Measurements from ENCODE around the gene ZBTB45.
"Not testable (repeated sequence)": the region's sequence is repeated elsewhere in the genome, so short reads cannot be mapped to it uniquely, and the experiment has no call there.

Gene ZBTB45

GRCh38 chr19:58509731-58510083, 9.9 kb downstream of the ZBTB45 start:
- DNase-seq: no peak

- DNase-seq: not testable (repeated sequence)
Observed at GRCh38 chr19:58507602-58508223, 11.9 kb downstream of the ZBTB45 start.

DNA sequence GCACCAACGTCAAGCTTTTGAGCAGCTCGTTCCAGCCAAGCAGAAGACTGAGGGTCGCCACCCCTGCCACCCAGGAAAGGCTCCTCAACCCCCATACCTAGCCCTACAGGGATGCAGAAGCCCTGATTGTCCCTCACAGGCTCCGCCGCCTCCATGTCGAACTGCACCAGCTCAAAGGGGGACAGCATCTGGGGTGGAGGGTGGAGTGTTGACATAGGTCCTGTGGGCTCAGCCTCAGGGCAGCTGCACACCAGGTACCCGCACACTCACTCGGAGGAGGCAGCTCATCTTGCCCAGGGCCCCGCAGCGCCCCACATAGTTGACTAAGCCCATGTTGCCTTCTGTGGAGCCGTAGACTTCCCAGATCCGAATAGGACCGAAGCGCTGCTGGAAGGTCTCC, 19.4 kb downstream of the ZBTB45 start:
- DNase-seq: no peak

DNA sequence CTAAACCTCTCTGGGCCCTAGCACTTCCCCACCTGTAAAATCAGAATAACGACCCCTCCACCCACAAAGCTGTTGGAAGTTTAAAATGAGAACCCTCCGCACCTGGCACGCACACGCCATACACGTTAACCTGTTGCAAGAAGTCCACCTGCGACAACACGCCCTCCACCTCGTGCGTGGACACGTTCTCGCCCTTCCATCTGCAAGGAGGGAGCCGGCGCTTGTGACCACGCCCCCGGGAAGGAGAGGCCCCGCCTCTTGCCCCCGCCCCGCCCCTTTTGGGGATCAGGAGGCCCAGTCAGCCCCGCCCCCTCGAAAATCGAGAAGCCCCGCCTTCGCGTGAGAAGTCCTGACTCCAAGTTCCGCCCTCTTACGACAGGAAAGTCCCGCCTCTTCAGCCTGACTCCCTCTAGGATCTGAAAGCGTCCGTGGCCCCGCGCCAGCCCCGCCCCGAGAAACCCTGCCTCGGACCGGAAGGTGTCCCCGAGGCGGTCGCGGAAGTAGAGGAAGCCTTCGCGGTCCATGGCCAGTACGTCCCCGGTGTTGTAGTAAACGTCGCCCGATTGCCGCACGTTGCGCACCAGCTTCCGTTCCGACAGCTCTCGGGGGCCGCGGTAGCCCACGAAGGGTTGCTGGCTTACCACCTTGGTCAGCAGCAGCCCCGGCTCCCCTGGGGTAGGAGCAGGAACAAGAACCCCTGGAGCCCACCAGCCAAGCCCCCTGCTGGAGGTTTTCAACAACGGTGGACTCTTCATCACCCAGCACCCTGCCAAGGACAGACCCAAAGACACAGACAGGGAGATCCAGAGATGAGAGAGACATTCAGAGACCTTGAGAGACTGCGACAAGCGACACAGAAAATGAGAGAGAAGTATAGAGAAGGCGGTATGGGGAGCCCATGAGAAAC, 20.3 kb downstream of the ZBTB45 start:
- DNase-seq: peak; percentile 100

- no peak for DNase-seq
Observed at GRCh38 chr19:58498316-58499020, 21.1 kb downstream of the ZBTB45 start.

- no peak for DNase-seq
Observed at GRCh38 chr19:58497634-58498170, 21.9 kb downstream of the ZBTB45 start.

- no peak for DNase-seq
Observed at GRCh38 chr19:58492265-58492664, 27.3 kb downstream of the ZBTB45 start.

DNA sequence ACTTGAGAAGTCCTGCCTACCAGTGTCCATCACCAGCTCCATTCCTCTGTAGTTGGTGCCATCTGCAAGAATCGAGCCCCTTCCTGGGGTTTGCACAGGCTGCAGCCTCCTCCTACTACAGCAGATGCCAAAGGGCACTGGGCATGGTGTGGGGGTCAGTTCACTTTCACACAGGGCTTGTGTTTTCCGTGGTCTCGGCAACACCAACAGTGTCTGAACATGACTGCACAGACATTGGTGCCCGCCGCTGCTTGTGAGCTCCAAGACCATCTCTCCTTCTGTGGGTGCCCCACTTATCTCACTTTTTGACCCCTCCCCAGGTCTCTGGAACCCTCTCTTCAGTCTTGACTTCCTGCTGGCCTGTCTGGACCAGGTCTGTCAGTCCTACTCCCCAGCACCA, 28.2 kb downstream of the ZBTB45 start:
- DNase-seq: no peak

DNA sequence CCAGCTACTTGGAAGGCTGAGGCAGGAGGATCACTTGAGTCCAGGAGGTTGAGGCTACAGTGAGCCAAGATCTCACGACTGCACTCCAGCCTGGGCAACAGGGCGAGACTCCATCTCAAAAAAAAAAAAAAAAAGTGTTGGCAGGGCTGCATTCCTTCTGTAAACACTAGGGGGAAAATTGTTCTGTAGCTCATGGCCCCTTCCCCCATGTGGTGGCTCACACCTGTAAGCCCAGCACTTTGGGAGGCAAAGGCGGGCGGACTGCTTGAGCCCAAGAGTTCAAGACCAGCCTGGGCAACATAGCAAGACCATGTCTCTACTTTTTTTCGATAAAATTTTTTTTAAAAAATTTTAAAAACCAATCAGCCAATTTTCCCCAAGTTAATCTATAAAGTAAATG, 35.3 kb downstream of the ZBTB45 start:
- DNase-seq: not testable (repeated sequence)

GRCh38 chr19:58483776-58484175, 35.8 kb downstream of the ZBTB45 start:
- DNase-seq: no peak

DNA sequence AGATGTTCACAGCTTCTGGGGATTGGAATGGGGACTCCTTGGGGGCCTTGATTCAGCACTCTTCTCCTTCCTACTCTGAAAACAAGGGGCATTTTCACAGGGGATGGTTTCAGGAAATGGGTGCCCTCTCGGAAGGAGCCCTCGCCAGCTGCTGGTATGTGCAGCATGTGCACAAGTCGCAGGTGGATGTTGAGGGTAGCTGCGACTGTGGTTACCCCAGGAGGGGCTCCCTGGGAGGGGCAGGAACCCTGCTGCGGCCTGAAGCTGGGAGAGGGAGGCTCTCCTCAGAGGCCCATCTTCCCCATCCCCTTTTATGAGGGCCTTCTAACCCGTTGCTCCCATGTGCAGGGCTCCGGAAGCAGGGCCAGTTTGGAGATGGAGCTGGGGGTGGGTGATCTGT, 37.2 kb downstream of the ZBTB45 start:
- DNase-seq: no peak

- DNase-seq: no peak
Observed at GRCh38 chr19:58480831-58481230, 38.8 kb downstream of the ZBTB45 start.

- DNase-seq: no peak
Observed at GRCh38 chr19:58480481-58480830, 39.2 kb downstream of the ZBTB45 start.

- no peak for DNase-seq
Observed at GRCh38 chr19:58479736-58480480, 39.7 kb downstream of the ZBTB45 start.

- no peak for DNase-seq
Observed at GRCh38 chr19:58479303-58479702, 40.3 kb downstream of the ZBTB45 start.

GRCh38 chr19:58477871-58478270, 41.7 kb downstream of the ZBTB45 start:
- DNase-seq: no peak

DNA sequence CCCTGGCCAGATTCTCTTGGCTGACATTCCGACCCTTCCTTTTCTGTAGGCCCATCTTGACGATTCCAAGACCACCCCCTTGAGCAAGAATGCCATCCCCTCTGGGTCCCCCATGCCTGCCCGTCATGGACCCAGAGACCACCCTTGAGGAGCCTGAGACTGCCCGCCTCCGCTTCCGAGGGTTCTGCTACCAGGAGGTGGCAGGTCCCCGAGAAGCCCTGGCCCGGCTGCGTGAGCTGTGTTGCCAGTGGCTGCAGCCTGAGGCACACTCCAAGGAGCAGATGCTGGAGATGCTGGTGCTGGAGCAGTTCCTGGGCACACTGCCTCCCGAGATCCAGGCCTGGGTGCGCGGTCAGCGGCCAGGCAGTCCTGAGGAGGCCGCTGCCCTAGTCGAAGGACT, 42.5 kb downstream of the ZBTB45 start:
- no peak for DNase-seq

GRCh38 chr19:58476498-58477015, 43.1 kb downstream of the ZBTB45 start:
- peak; percentile 12 for DNase-seq

- DNase-seq: peak; percentile 98
Observed at GRCh38 chr19:58475714-58476497, 43.7 kb downstream of the ZBTB45 start, which contains the start of gene ZNF446. Gene ZNF446 (plus strand): TSS chr19:58476352. CDS start chr19:58477219, 867 bp downstream.

GRCh38 chr19:58474997-58475713, 44.5 kb downstream of the ZBTB45 start:
- no peak for DNase-seq
